T-helper 22 cell (primary cell): ENCODE results near the gene ANKS1B.
"Not testable (repeated sequence)": the region's sequence is repeated elsewhere in the genome, so short reads cannot be mapped to it uniquely, and the experiment has no call there.

Experiments used
- DNase-seq: peaks from one replicate; pipeline ENCODE4 v3.0.0-alpha.2; 2020; ENCODE audit warnings: low read depth

The ANKS1B gene

DNA sequence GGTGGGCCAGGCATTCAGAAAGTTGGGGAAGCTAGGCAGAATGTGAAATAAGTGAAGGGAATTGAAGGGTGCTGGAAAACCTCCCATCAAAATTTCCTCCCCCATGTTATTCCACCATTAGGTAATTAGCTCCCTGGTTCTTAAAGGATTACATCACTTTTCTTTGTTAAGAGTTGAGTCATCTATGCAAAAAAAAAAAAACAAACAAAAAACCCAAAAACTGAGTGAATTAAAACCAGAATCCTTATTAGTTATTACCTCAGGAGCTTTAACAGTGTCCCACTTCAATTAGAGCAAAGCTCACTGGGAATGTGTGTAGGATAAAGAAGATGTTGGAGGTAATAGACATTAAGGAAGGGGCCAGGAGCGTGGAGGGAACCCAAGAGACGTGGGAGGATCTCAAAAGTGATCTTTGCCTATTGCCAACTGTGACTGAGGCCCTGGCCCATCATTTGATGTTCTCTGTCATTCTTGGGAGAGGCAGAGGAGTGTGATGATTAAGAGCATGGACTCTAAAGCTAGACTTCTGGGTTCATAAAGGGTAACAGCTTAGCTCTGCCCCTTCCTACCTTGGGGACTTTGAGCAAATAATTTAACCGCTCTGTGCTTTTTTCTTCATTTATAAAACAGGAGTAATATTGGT lies 975.0 kb downstream of the ANKS1B start:
- DNase-seq = no peak

DNA sequence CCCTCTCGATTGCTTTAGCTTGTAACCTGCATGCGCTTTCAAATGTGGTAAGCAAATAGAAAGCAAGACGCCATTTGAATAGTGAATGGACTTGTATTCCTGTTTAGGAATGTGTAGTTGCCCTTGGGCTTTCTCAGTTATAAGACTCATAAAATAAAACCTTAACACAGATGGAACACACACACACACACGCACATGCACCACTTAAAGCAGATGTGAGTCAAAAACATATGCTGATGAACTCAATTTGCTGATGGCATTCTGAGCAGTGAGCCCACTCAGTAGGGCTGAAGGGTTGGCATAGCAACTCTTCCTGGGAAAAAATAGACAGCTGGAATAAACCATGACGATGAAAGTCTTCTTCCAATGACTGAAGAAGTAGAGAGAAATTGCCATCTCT lies 979.1 kb downstream of the ANKS1B start:
- no peak for DNase-seq

DNA sequence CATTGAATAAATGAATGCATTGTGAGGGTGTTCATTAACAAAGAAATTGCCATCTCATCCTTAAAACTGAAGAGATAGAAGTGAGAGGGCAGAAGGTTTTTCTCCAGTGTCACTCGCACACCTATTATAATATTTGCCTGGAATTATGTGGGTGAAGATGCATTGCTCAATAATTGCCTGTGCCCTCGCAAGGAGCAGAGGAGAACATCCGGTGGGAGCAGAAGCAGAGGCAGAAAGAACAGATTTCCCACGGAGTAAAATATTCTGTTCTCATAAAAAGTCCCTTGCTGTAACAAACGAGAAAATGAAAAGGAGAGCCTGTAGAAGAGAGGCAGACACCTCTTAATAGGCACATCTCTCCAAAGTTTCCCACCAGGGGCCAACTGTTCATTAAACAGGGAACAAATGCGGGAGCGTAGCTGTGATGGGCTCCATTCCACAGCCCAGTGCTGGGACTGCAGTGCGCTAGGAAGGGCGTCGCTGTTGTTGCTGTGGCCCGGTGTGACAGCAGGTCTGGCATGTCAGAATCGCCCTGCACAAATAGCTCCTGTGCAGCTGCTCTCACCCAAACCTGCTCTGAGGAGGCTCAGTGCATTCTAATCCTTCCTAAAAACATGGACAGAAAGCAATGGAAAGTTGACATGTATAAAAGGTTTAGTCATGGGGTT lies 979.8 kb downstream of the ANKS1B start:
- no peak for DNase-seq

DNA sequence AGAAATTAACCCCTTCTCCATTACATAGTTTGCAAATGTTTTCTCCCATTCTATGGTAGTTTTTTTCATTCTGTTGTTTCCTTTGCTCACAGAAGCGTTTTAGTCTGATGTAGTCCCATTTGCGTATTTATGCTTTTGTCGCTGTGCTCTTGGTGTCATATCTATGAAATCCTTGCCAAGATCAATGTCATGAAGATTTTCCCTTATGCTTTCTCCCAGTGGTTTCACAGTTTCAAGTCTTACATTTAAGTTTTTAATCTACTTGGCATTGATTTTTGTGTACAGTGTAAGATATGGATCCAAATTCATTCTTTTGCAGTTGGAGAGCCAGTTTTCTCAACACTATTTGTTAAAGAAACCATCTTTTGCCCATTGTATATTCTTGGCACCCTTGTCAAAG lies 982.0 kb downstream of the ANKS1B start:
- no peak for DNase-seq

DNA sequence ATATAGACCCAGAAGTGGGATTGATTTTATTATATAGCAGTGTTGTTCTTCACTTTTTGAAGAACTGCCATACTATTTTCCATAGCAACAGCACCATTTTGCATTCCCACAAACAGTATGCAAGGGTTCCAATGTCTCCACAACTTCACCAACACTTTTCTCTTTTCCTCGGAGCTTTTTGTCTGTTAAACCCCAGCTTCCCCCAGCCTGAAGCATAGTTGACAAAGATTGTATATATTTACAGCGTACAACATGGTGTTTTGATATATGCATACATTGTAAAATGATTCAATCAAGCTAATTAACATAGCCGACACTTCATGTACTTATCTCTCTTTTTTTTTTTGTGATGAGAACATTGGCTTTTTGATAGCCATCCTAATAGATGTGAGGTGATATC lies 982.6 kb downstream of the ANKS1B start:
- no peak for DNase-seq

DNA sequence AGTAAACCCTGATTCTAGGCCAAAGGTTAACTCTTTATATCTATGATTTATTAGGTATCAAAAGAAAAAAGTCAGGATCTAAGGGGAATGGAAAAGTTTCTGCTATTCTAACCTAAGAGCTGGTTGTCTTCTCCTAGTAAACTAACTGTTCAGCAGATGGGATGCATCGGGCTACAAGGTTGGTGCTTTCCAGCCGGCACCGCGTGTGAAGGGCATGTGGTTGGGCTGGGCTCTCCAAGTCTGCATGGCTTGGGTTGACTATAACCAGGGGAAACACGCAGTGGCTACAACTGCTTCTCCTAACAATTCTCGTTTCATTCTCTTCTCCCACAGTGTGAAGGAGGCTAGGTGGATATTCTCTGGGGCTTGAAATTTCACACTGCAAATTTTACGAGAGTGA lies 985.2 kb downstream of the ANKS1B start:
- no peak for DNase-seq

DNA sequence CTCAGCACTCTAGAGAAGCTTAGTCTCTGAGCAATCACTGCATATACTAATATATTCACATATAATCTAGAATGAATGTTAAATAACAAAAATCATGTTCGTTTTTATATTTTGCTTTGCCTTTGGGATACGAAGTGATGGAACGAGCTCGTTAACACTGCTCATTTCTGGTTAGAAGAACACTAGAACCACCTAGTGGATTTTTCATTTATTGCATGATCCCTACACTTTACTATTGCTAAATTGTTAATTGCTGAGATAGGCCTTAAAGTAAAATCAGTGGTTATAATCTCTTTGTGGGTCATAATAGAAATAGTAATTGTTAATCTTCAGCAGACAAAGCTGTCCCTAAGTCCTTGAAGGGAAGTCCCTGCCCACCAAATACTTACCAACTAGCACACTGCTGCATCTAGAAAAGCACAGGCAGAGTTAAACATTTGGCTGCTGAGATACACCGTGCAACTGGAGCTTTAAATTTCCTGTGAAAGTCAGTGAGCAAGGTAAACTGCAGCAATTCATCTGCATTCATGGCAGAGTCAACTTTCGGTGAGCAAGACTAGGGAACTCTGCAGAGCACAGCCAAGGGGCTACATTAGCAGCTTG lies 985.9 kb downstream of the ANKS1B start:
- DNase-seq = no peak

DNA sequence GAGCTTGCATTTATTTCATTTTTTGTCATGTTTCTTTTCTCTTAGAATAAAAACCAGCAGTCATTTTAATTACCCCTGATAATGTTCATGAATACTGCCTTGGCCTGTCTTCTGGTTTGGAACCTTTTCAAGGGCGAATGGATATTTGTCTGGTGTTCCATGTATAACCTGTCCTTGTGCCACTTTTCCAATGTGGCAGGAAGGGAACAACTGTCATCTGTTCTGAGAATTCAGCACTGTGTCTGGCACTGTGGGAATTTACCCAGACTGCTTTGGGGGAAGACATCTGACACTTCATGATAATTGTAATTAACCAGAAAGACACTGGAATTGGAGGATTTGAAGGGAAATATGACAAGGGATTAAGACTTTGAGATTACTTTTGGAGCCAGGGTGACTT lies 986.8 kb downstream of the ANKS1B start:
- no peak for DNase-seq

DNA sequence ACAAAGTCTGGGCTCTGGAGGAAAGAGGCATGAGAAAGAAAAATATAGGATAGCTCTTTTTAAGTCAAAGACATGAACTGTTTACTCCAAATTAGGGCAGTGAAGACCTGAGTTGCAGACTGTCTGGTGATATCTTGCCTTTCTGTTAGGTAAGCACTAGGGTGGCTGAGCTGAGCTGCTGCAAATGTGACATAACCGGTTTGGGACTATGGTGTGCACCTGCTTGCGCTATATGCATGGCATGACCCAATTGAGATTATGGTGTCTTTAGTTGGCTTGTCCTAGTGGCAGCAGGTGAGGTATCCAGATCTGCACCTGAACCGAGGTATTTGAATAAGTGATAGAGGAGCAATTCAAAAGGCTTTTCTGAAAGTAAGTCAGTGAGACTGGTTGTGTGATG lies 994.1 kb downstream of the ANKS1B start:
- DNase-seq = no peak

DNA sequence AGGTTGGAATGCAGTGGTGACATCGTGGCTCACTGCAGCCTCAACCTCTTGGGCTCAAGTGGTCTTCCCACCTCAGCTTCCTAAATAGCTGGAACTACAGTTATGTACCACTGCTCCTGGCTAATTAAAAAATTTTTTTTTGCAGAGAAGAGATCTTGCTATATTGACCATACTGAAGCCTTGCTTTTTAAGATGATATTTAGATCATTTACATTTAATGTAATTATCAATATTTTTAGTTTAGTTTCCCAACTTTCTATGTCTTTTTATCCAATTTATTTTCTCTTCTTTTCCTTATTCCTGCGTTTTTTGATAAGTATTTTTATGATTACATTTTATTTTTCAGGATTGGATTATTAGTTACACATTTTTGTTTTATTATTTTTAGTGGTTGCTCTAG lies 999.6 kb downstream of the ANKS1B start:
- DNase-seq = no peak

DNA sequence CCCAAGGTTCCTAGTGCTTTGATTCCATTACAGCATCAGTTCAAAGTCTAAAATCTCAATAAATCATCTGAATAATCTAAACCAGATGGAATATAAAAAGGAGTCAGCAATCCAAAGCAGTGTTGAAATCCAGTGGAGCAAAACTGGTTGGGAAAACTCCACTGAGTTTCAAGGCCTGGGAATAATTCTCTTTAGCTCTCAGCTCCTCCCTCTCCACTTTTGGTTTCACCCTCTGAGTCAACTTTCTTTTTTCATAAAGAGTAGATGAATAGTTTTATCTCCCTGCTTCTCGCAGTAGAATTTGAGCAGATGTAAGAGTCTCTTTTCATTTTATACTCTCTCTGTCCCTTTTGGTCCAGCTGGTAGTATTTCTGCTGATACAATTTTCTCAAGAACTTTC lies 1001.1 kb downstream of the ANKS1B start:
- DNase-seq = no peak

DNA sequence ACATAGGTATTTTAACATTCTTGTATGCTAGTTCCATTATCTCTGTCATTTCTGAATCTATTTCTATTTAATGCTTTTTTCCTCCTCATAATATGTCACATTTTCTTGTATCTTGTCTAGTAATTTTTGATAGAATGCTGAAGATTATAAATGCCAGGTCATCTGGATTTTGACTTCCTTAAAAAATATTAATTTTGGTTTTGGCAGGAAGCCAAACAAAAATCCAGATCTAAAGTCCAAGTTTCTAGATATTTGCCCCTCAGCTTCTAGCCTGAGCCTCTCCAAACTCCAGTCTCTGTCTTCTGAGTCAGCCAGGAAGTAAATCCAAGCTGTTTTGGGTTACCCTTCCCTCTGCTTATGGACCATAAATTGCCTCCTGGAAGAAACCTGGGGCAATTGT lies 1004.2 kb downstream of the ANKS1B start:
- no peak for DNase-seq

DNA sequence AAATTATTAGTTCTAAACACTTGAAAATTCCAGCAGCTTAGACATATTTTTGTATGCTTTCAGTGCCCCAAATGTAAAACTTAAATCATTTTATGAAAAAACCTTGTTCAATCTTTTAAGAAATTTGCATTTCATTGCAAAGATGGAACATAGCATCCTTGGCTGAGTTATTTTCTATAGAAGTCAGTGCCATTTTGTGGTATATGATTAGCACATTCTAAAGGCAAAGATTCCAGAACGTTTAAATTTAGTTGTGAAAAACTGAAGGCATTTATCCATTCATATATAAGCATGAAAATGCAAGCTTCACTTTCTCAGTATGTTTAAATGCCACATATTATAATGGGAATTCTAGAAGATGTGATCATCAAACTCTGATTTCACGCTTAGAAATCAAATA lies 1007.5 kb downstream of the ANKS1B start:
- DNase-seq = no peak

DNA sequence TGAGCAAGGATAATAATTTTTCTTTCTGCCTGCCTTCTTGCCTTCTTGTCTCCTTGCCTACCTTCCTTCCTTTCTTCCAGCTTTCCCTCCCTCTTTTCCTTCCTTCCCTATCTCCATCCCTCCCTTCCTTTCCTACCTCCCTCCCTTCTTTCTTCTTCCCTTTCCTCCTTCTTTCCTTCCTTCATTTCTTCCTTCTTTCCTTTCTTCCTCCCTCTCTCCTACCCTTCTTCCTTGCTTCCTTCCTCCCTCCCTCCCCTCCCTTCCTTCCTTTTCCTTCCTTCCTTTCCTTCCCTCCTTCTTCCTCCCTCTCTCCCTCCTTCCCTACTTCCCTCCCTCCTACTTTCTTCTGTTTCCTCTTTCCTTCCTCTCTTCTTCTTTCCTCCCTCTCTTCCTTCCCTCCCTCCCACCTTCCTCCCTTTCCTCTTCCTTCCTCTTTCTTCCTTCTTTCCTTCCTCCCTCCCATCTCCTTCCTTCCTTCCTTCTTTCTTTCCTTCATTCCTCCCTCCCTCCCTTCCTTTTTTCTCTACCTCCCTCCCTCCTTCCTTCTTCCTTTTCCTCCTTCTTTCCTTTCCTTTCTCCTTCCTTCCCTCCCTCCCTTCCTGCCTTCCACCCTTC lies 1009.9 kb downstream of the ANKS1B start:
- no peak for DNase-seq

DNA sequence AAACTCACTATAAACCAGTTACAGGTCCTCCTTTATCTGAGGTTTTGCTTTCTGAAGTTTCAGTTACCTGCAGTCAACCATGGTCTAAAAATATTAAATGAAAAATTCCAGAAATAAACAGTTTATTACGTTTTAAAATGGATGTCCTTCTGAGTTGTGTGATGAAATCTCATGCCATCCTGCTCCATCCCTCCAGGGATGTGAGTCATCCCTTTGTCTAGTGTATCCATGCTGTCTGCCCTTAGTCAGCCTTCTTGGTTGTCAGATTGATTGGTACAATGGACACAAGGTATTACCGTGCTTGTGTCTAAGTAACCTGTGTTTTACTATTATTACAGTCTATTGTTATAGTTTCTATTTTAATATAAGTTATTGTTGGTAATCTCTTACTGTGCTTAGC lies 1011.3 kb downstream of the ANKS1B start:
- no peak for DNase-seq

DNA sequence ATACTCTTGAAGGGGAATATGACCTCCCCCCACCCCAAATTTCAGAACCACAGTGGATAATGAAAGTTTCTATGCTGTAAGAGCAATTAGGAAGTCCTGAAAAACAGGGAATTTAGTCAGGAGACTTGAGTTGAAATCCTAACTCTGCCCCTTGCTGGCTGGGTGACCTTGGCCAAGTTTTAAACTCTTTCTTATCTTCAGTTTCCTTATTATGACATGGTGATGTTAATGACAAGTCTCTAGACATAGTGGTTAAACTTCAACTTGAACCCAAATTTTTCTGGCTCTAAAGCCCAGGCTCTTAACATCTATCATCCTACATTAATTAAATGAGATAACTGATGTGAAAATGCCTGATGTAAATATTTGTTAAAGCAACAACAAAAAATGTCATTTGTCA lies 1013.8 kb downstream of the ANKS1B start:
- DNase-seq = no peak

DNA sequence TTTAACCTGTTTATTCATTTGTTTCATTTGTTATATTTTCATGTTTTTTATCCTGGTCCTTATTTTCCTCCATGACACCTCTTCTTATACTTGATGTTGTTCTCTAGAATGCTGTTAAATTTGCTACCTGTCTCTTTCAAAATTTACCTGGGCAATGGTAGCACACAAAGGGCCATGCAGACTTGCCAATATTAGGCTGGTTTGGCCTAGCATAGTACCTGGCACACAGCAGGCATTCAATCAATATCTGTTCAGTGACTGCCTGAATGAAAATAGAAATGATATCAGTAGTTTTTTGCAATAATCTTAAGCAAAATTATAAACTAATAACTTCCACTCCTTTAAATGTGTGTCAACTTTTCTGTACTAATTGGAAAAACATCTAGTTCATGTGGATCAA lies 1014.5 kb downstream of the ANKS1B start:
- DNase-seq = no peak

DNA sequence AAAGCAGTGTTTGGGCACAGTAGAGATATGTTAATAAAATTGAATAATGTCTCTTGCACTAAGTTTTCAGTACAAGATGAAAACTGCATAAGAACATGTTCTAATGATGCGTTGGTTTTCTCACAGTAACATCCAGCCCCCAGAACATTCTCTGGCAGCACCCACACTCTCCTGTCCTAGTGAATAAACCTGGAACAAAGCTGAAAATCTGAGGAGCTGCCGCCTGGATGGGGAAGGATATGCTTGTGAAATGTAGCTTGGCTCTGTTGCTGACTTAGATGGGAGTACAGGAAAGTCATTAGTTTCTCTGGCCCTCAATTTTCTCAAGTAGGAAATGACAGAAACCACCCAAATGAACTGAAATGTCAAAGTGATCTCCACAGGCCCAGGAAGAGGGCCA lies 1015.8 kb downstream of the ANKS1B start:
- DNase-seq = no peak

DNA sequence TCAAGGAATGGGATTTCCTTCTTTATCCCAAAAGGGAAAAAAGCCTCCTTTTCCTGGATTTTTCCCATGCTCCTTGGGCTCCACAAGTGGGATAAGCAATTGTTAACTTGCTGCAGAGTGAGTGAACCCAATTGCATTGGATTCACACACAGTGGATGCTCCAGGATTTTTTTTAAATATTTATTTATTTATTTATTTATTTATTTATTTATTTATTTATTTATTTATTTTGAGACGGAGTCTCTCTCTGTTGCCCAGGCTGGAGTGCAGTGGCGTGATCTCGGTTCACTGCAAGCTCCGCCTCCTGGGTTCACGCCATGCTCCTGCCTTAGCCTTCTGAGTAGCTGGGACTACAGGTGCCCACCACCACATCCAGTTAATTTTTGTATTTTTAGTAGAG lies 1027.6 kb downstream of the ANKS1B start:
- DNase-seq = not testable (repeated sequence)

DNA sequence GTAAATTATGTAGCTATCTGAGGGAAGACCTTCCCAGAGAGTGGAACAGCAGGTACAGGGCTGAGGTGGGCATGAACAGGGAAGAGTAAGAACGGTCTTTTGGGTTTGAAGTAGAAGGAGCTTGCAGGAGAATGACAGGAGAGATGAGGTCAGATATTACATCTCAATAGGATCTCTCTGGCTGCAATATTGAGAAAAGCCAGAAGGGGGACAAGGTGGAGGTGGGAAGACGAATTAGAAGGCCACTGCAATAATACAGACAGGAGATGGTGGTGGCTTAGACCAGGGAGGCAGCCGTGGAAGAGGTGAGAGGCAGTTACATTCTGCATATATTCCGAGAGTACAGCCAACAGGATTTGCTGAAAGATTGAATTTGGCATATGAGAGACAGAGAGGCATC lies 1029.5 kb downstream of the ANKS1B start:
- no peak for DNase-seq

DNA sequence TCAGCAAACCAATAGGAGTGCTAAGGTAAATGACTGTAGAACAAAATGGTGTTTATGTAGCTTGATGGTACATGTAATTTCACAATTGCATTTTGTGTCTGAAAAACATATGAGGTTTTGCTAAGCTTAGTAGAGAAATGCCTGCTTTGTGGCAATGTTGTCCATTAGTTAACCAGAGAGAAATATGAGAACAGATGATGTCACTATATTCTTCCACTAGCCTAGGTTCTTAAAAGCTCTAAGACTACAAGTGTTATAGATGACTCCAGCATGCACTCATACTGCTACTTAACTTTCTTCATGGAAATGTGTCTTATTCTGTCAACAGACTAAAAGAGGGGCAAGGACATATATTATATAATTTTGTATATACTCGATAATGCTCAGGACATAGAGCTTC lies 1030.2 kb downstream of the ANKS1B start:
- no peak for DNase-seq

DNA sequence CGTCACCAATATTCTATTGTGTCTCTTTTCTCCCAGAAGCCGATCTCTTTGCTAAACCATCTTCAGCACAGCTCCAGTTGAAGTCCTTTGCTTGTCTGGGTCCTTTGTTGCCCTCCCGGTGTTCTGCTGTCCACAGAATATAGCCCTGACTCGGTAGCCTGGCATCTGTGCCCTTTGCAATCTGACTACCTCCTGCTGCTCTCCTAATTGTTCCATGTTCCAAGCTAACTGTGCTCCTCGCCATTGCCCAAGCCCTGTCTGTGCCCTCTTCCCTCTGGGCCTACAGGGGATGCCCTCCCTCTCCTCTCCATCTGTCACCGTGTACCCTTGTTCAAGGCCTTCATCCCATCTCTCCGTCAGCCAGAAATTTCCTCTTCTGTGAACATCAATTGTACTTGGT lies 1033.3 kb downstream of the ANKS1B start:
- no peak for DNase-seq

DNA sequence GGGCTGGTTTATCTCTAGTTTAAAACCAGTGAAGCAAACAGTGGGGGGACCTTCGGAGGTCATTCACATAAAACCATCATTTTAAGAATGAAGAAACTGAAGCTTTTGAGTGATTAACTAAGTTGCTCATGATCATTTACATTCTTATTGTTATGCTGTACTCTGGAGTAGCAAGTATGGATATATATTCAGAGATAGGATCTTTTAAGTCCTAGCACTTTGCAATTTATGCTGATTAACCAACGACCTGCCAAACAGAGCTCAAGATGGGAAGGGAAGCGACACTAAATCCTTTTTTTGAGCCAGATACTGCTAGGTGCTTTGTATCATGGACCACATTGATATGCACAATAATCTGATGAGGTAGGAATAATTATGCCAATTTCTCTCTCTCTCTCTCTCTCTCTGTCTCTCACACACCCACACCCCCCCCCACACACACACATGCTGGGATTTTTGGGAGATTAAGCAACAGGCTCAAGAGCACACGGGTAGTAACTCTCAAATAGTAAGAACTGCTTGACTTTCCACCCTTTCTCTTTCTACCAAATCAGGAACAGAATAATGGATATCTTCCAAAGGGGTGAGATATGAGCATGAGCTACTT lies 1036.3 kb downstream of the ANKS1B start:
- DNase-seq = no peak
